Activated T-cell treated with anti-CD3 and anti-CD28 coated beads for 4 hours (primary cell): ENCODE measurements around the gene CELF1.

ENCODE experiments used
- DNase-seq: peaks from one replicate; pipeline ENCODE4 v3.0.0-alpha.2; 2020

CELF1 gene

GRCh38 chr11:47442514-47442913, 110.4 kb downstream of the CELF1 start:
- DNase-seq: no peak

- DNase-seq: no peak
Measured at GRCh38 chr11:47441421-47441820, 111.5 kb downstream of the CELF1 start.

GRCh38 chr11:47440054-47440476, 112.9 kb downstream of the CELF1 start:
- DNase-seq: no peak

GRCh38 chr11:47438721-47439120, 114.2 kb downstream of the CELF1 start:
- no peak for DNase-seq

- DNase-seq: no peak
Measured at GRCh38 chr11:47437746-47438418, 115.0 kb downstream of the CELF1 start.

GRCh38 chr11:47437218-47437745, 115.7 kb downstream of the CELF1 start:
- DNase-seq: no peak

- DNase-seq: no peak
Measured at GRCh38 chr11:47436726-47437125, 116.2 kb downstream of the CELF1 start.

GRCh38 chr11:47435687-47436086, 117.2 kb downstream of the CELF1 start:
- no peak for DNase-seq

GRCh38 chr11:47434011-47434786, 118.7 kb downstream of the CELF1 start:
- DNase-seq: no peak

GRCh38 chr11:47433157-47433556, 119.8 kb downstream of the CELF1 start:
- DNase-seq: no peak

GRCh38 chr11:47431356-47432083, 121.4 kb downstream of the CELF1 start:
- no peak for DNase-seq

- DNase-seq: no peak
Measured at GRCh38 chr11:47430524-47430923, 122.4 kb downstream of the CELF1 start.

GRCh38 chr11:47426062-47426956, 126.6 kb downstream of the CELF1 start, which contains the start of gene PSMC3:
Gene PSMC3 (minus strand): TSS chr11:47426439. CDS start chr11:47426279, 160 bp downstream.
- peak; percentile 98 for DNase-seq

- no peak for DNase-seq
Measured at GRCh38 chr11:47425611-47426010, 127.3 kb downstream of the CELF1 start.

GRCh38 chr11:47418454-47419259, 134.3 kb downstream of the CELF1 start:
- no peak for DNase-seq

- DNase-seq: no peak
Measured at GRCh38 chr11:47417712-47418111, 135.2 kb downstream of the CELF1 start.

GRCh38 chr11:47415949-47416472, 136.9 kb downstream of the CELF1 start:
- no peak for DNase-seq
